Fibroblast of the aortic adventitia (primary cell): ENCODE results near the gene PPP6R2. TPM values are rescaled to one million over a fixed set of nuclear protein-coding genes. Genes with fewer than 3 reads are reported as not detected.

Experiments
- DNase-seq: peaks from one replicate; pipeline ENCODE4 v3.0.0-alpha.2; 2010; ENCODE audit warnings: low read depth
- H3K4me3 ChIP-seq: 2 replicates; pipeline ENCODE4 v1.5.1; 2011; ENCODE audit warnings: low read depth, mild to moderate bottlenecking, control low read depth, low read length, moderate library complexity
- total RNA-seq: library from RNA; depleted of rRNA; stranded (reverse); fragments of >200 nt; gene quantifications from 2 replicates; pipeline ENCODE4 v1.2.3, GENCODE V29; 2012; ENCODE audit warnings: low replicate concordance
- TF ChIP-seq, protein P1 (sequence below): IDR thresholded peaks from 2 replicates; pipeline ENCODE4 v1.5.1; 2011; ENCODE audit warnings: mild to moderate bottlenecking, low read length, control low read depth, inconsistent platforms; ENCODE audit not compliant: insufficient read depth

The PPP6R2 gene
- total RNA-seq, 1 donor, result 38.5 TPM

DNA sequence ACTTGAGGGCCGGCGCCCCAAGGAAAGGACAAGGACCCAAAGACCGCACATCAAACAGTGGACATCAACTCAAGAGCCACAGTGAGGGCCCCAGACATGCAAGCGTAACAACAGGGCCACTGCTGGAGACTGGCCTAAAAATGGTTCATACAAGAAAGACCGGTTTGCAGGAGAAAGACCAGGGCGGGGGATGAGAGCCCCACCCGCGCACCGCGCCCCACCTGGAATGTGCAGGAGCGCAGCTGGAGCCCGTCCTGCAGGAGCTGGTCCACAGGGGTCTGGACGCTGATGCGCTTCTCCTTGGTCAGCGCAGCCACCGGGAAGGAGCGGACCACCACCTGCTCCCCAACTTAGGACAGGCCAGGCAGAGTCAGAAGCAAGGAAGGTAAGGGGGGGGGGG, 117.8 kb downstream of the PPP6R2 start:
- no peak overlapping the region for H3K4me3 ChIP-seq
- TF ChIP-seq, protein P1, sequence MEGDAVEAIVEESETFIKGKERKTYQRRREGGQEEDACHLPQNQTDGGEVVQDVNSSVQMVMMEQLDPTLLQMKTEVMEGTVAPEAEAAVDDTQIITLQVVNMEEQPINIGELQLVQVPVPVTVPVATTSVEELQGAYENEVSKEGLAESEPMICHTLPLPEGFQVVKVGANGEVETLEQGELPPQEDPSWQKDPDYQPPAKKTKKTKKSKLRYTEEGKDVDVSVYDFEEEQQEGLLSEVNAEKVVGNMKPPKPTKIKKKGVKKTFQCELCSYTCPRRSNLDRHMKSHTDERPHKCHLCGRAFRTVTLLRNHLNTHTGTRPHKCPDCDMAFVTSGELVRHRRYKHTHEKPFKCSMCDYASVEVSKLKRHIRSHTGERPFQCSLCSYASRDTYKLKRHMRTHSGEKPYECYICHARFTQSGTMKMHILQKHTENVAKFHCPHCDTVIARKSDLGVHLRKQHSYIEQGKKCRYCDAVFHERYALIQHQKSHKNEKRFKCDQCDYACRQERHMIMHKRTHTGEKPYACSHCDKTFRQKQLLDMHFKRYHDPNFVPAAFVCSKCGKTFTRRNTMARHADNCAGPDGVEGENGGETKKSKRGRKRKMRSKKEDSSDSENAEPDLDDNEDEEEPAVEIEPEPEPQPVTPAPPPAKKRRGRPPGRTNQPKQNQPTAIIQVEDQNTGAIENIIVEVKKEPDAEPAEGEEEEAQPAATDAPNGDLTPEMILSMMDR, result no peak
- DNase-seq, result no peak

DNA sequence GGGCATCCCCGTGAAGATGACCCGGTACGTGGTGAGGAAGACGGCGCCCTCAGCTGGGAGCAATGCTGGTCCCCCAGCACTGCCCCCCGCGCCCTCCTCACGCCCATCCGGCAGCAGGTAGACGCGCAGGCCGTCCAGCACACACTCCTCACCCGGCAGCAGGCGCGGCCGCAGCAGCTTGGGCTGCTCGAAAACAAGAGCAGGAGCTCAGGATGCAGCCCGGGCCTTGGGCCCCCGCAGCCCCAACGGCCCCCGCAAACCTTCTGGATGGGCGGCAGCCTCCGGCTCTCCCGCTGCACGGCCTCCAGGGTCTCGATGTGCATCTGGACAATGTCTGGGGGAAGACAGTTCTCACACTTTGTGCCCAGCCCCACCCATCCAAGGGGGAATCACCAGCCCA, 118.4 kb downstream of the PPP6R2 start:
- H3K4me3 ChIP-seq, result no peak overlapping the region
- DNase-seq, result no peak
- TF ChIP-seq, protein P1, result no peak

DNA sequence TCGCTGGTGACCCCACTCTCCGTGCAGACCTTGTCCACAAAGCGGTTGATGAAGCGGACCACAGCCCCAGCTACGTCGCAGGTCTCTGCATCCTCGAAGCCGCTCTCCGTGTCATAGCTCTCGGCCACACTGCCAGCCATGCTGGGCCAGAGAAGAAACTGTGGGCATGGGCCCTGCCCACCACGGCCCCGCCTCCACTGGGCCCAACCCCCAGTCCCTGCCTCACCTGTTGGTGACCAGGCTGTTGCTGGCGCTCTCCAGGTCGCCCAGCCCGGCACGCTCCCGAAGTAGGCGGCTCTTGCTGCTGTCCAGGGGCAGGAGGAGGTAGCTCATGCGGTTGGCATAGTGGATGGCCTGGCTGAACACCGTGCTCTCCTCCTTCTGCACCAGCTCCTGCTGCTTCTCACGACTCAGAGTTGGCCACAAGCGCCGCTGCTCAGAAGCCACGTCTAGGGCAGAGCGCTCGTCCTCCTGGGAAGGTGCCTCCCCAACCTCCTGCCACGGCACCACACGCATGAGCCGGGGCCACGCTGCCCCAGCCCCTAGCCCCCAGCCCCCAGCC, 118.9 kb downstream of the PPP6R2 start:
- TF ChIP-seq, protein P1, result no peak
- DNase-seq, result no peak
- no peak overlapping the region for H3K4me3 ChIP-seq

DNA sequence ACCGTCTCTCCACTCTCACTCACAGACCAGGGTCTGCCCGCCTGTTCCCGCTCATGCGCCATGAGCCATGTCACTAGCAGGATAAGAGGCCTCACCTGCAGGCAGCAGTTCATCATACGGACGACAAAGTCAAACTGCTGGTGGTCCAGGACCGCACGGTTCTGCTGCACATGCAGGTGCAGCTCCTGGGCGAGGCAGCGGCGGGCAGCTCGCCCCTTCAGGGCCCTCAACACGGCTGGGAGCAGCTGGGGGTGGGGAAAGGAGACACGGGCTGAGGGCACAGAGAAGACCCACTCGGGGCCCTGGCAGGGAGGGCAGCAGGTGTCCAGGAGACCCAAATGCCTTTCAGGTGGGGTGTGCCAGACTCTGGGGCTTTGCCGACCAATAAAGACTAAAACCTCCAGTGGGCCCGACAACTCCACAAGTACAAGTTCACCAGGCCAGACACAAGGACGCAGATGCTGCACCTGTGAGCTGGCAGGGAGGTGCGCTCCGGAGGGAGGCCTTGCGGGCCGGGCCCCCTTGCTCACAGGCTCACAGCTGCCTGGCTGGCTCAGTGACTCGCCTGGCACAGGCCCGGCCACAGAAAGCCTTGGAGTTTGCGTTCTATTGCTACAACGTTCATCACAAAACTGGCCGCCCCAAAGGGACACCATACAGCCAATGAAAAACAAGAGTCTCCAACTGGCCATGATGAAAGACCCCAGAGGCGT, 120.2 kb downstream of the PPP6R2 start:
- TF ChIP-seq, protein P1, result no peak
- no peak for DNase-seq
- no peak overlapping the region for H3K4me3 ChIP-seq

DNA sequence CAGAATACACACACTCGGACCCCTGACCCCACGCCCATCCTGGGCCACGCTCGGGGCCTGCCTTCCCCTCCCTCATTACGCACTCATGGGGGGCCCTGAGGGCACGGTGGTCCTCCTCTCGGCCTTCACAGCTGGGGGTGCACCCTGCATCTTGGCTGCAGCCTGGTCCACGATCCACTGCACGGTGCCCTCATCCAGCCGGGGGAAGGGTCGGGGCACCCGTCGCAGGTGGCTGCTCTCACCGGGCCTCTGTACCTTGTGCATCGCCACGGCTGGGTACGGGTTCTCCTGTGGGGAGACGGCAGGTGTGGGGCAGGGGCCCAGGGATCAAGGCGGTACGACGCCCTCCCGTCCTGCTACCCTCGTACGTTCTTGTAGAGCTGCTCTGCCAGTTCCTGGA, 121.3 kb downstream of the PPP6R2 start:
- TF ChIP-seq, protein P1, result no peak
- H3K4me3 ChIP-seq, result no peak overlapping the region
- DNase-seq, result no peak

DNA sequence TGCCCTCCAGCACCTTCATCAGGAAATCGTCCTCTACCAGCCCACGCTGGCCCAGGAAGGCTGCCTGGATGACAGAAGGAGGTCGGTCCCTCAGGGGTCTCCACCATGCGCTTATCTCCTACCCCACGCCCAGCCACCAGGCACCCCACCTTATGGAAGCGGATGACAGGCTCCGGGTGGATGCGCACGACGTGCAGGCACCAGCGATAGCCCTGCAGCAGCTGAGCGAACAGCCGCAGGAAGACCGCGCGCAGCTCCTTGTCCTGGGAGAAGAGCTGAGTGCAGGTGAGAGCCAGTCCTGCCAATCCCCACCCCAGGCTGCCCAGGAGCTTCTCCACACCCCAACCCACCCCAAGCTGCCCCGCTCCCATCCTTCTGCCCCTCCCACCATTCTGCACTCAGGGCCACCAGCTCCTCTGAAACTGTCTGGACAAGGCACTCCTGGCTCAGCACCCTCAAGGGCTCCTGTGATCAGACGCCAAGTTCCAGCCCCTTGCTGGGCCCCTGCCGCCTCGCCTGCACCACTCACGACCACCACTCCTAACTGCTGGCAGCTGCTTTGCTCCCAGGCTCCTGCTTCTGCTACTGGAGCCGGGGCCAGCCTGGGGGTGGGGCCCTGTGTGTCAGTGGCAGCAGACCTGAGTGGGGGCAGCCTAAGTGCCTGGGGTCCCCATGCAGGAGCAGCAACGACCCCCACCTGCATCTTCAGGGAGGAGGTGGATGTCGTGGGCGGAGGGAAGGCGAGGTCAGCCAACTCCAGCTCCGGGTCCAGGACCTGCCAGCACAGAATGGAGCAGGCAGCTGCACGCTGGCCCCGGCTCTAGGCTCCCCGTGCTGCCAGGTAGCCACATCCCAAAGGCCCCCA, 122.2 kb downstream of the PPP6R2 start:
- H3K4me3 ChIP-seq, result no peak overlapping the region
- TF ChIP-seq, protein P1, result no peak

More for the DNA sequence above, 122.2 kb downstream of the PPP6R2 start:
- no peak for DNase-seq
